GM23338 (cell line): ENCODE data around the gene S1PR1. TPM values are rescaled to one million over a fixed set of nuclear protein-coding genes. Genes with fewer than 3 reads are reported as not detected.

Experiments used
- ATAC-seq: fragments of 200-7000 bp; cut with Tn5 transposase; 3 replicates; pipeline ENCODE4 v1.9.1; 2020
- DNase-seq: peaks from one replicate; pipeline ENCODE4 v3.0.0-alpha.2; 2015; ENCODE audit warnings: low spot score
- H2AFZ ChIP-seq: fragments of 200-600 bp; sonication (generic); 2 replicates; pipeline ENCODE4 v1.8.0; 2016; ENCODE audit warnings: antibody characterized with exemption, mild to moderate bottlenecking, moderate library complexity
- H3F3A ChIP-seq: fragments of 200-600 bp; sonication (generic); replicated peaks from 2 replicates; pipeline ENCODE4 v1.8.0; 2017; ENCODE audit warnings: antibody characterized with exemption, mixed run types, low read depth
- H3K27ac ChIP-seq: fragments of 200-600 bp; sonication (generic); 2 replicates; pipeline ENCODE4 v1.6.1; 2016; ENCODE audit warnings: low read depth
- H3K27me3 ChIP-seq: fragments of 200-600 bp; sonication (generic); 2 replicates; pipeline ENCODE4 v1.8.0; 2016; ENCODE audit warnings: mild to moderate bottlenecking, mixed run types, moderate library complexity; ENCODE audit not compliant: insufficient read depth
- H3K36me3 ChIP-seq: fragments of 200-600 bp; sonication (generic); 2 replicates; pipeline ENCODE4 v1.8.0; 2016; ENCODE audit warnings: mild to moderate bottlenecking; ENCODE audit not compliant: insufficient read depth
- H3K4me1 ChIP-seq: fragments of 200-600 bp; sonication (generic); 2 replicates; pipeline ENCODE4 v1.8.0; 2016; ENCODE audit warnings: mild to moderate bottlenecking, moderate library complexity; ENCODE audit not compliant: insufficient read depth
- H3K4me2 ChIP-seq: fragments of 200-600 bp; sonication (generic); 2 replicates; pipeline ENCODE4 v1.7.1; 2017; ENCODE audit warnings: mixed run types
- H3K4me3 ChIP-seq: fragments of 200-600 bp; sonication (generic); 2 replicates; pipeline ENCODE4 v1.6.1; 2016; ENCODE audit warnings: mixed run types
- H3K79me2 ChIP-seq: fragments of 200-600 bp; sonication (generic); replicated peaks from 2 replicates; pipeline ENCODE4 v1.8.0; 2017; ENCODE audit warnings: mild to moderate bottlenecking; ENCODE audit not compliant: insufficient read depth
- H3K9me2 ChIP-seq: fragments of 200-600 bp; sonication (generic); 2 replicates; pipeline ENCODE4 v1.8.0; 2017; ENCODE audit not compliant: insufficient read depth
- H4K20me1 ChIP-seq: fragments of 200-600 bp; sonication (generic); replicated peaks from 2 replicates; pipeline ENCODE4 v1.8.0; 2017; ENCODE audit warnings: mild to moderate bottlenecking; ENCODE audit not compliant: insufficient read depth
- H3K27ac Mint-ChIP-seq: 2 replicates; pipeline ENCODE4 v1.8.0; 2020; ENCODE audit warnings: inconsistent platforms, mild to moderate bottlenecking, moderate library complexity, mixed read lengths
- H3K27me3 Mint-ChIP-seq: 3 replicates; pipeline ENCODE4 v1.8.0; 2022; ENCODE audit warnings: low read depth, mild to moderate bottlenecking, moderate library complexity, mixed read lengths, inconsistent platforms; ENCODE audit not compliant: insufficient read depth, poor library complexity
- H3K36me3 Mint-ChIP-seq: 3 replicates; pipeline ENCODE4 v1.8.0; 2021; ENCODE audit warnings: low read depth, mild to moderate bottlenecking, inconsistent platforms, moderate library complexity, mixed read lengths
- H3K4me1 Mint-ChIP-seq: 3 replicates; pipeline ENCODE4 v1.8.0; 2020; ENCODE audit warnings: mild to moderate bottlenecking, inconsistent platforms, mixed read lengths
- H3K4me3 Mint-ChIP-seq: 3 replicates; pipeline ENCODE4 v1.8.0; 2021; ENCODE audit warnings: moderate library complexity, mild to moderate bottlenecking, inconsistent platforms, mixed read lengths
- H3K9me3 Mint-ChIP-seq: 3 replicates; pipeline ENCODE4 v1.8.0; 2020; ENCODE audit warnings: moderate library complexity, mild to moderate bottlenecking, inconsistent platforms, mixed read lengths
- CREB1 ChIP-seq: fragments of 250-450 bp; sonication (Bioruptor Pico); IDR thresholded peaks from 2 replicates; pipeline ENCODE4 v1.5.0; 2020; ENCODE audit warnings: low read depth, mild to moderate bottlenecking, moderate library complexity
- EZH2 ChIP-seq: fragments of 200-600 bp; sonication (generic); IDR thresholded peaks from one replicate; pipeline ENCODE4 v1.8.0; 2017; ENCODE audit warnings: antibody characterized with exemption, mild to moderate bottlenecking, low read depth; ENCODE audit not compliant: unreplicated experiment
- polyA plus RNA-seq: library from polyadenylated mRNA; unstranded; fragments of >200 nt; fragmentation: Nextera tagmentation; extraction: Ambion mirVana; gene quantifications from 2 replicates; pipeline ENCODE4 v1.2.1, GENCODE V29; 2016
- total RNA-seq: library from RNA; depleted of rRNA; stranded (reverse); fragments of >200 nt; shearing (Covaris generic); gene quantifications from 2 replicates; pipeline ENCODE4 v1.2.3, GENCODE V29; 2014
- TF ChIP-seq, protein P1 (sequence below): fragments of 250-450 bp; sonication (Bioruptor Pico); IDR thresholded peaks from 2 replicates; pipeline ENCODE4 v1.5.0; 2020; ENCODE audit warnings: mild to moderate bottlenecking, moderate library complexity
- TF ChIP-seq, protein P2 (sequence below): IDR thresholded peaks from 2 replicates; pipeline ENCODE4 v1.6.1; 2016; ENCODE audit warnings: antibody characterized with exemption

S1PR1 gene
- total and polyA plus RNA-seq, 2 experiments from 2014 or later: 2.6 to 4.1 TPM

DNA sequence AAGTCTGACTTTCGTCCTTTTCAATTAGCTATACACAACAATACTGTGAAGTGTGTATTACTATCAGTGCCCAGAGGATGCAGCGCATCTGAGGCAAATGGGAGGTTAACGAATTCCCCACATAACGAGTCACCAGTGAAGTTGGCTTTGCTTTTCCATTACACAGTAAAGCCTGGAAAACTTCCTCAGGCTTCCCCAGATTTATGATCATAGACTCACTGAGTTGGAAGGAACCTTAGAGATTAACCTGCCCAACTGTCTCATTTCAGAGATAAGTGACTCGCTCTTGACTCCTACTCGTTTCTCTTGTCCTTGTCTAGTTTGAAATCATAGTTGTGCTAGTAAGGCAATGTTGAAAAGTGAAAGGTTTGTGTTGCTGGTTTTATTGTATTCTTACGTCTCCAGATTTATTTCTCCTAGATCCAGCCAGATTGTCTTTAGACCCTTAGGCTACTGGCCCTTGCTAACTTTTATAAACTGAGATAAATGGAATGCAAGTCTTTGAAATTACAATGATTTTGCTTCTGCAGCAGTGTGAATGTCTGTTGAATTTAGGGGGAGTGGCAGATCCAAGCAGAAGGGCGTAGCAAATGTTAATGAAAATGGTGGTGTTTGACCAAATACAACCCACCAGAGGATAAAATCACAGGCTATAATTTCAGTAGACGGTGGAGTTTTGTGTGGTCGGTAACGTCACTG lies 17.3 kb downstream of the S1PR1 start:
- Histone ChIP-seq H4K20me1 (no peaks in the 10 kb centered on the region), H3F3A (no peaks in the 10 kb centered on the region), H3K9me2 (no peaks in the 10 kb centered on the region), H2AFZ (peak overlapping the region; percentile 4; the same call in 1 of the 2 replicates), H3K27me3 (no peaks in the 10 kb centered on the region), H3K4me2 (no peak overlapping the region), H3K36me3 (no peaks in the 10 kb centered on the region), H3K27ac (peak overlapping the region; percentile 18; the same call in 1 of the 2 replicates), H3K4me1 (no peaks in the 10 kb centered on the region), H3K79me2 (no peaks in the 10 kb centered on the region), H3K4me3 (no peak overlapping the region)
- Mint-ChIP-seq H3K4me1 (peaks cover 17% of the 10 kb centered on the region), H3K27me3 (no peaks in the 10 kb centered on the region), H3K36me3 (no peaks in the 10 kb centered on the region), H3K9me3 (no peaks in the 10 kb centered on the region), H3K4me3 (no peak overlapping the region), H3K27ac (no peak overlapping the region)
- DNase-seq (no peak), ATAC-seq (no peak)
- TF ChIP-seq, protein P1, sequence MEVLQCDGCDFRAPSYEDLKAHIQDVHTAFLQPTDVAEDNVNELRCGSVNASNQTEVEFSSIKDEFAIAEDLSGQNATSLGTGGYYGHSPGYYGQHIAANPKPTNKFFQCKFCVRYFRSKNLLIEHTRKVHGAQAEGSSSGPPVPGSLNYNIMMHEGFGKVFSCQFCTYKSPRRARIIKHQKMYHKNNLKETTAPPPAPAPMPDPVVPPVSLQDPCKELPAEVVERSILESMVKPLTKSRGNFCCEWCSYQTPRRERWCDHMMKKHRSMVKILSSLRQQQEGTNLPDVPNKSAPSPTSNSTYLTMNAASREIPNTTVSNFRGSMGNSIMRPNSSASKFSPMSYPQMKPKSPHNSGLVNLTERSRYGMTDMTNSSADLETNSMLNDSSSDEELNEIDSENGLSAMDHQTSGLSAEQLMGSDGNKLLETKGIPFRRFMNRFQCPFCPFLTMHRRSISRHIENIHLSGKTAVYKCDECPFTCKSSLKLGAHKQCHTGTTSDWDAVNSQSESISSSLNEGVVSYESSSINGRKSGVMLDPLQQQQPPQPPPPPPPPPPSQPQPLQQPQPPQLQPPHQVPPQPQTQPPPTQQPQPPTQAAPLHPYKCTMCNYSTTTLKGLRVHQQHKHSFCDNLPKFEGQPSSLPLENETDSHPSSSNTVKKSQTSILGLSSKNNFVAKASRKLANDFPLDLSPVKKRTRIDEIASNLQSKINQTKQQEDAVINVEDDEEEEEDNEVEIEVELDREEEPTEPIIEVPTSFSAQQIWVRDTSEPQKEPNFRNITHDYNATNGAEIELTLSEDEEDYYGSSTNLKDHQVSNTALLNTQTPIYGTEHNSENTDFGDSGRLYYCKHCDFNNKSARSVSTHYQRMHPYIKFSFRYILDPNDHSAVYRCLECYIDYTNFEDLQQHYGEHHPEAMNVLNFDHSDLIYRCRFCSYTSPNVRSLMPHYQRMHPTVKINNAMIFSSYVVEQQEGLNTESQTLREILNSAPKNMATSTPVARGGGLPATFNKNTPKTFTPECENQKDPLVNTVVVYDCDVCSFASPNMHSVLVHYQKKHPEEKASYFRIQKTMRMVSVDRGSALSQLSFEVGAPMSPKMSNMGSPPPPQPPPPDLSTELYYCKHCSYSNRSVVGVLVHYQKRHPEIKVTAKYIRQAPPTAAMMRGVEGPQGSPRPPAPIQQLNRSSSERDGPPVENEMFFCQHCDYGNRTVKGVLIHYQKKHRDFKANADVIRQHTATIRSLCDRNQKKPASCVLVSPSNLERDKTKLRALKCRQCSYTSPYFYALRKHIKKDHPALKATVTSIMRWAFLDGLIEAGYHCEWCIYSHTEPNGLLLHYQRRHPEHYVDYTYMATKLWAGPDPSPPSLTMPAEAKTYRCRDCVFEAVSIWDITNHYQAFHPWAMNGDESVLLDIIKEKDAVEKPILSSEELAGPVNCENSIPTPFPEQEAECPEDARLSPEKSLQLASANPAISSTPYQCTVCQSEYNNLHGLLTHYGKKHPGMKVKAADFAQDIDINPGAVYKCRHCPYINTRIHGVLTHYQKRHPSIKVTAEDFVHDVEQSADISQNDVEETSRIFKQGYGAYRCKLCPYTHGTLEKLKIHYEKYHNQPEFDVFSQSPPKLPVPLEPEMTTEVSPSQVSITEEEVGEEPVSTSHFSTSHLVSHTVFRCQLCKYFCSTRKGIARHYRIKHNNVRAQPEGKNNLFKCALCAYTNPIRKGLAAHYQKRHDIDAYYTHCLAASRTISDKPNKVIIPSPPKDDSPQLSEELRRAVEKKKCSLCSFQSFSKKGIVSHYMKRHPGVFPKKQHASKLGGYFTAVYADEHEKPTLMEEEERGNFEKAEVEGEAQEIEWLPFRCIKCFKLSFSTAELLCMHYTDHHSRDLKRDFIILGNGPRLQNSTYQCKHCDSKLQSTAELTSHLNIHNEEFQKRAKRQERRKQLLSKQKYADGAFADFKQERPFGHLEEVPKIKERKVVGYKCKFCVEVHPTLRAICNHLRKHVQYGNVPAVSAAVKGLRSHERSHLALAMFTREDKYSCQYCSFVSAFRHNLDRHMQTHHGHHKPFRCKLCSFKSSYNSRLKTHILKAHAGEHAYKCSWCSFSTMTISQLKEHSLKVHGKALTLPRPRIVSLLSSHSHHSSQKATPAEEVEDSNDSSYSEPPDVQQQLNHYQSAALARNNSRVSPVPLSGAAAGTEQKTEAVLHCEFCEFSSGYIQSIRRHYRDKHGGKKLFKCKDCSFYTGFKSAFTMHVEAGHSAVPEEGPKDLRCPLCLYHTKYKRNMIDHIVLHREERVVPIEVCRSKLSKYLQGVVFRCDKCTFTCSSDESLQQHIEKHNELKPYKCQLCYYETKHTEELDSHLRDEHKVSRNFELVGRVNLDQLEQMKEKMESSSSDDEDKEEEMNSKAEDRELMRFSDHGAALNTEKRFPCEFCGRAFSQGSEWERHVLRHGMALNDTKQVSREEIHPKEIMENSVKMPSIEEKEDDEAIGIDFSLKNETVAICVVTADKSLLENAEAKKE (CRISPR knock-in tag): no peak
- TF ChIP-seq CREB1 (CRISPR knock-in tag) (no peak), EZH2 (no peak)
- TF ChIP-seq, protein P2, sequence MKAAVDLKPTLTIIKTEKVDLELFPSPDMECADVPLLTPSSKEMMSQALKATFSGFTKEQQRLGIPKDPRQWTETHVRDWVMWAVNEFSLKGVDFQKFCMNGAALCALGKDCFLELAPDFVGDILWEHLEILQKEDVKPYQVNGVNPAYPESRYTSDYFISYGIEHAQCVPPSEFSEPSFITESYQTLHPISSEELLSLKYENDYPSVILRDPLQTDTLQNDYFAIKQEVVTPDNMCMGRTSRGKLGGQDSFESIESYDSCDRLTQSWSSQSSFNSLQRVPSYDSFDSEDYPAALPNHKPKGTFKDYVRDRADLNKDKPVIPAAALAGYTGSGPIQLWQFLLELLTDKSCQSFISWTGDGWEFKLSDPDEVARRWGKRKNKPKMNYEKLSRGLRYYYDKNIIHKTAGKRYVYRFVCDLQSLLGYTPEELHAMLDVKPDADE: no peak
